ENCODE measurements around the gene SLC25A43. TPM values are rescaled to one million over a fixed set of nuclear protein-coding genes. Genes with fewer than 3 reads are reported as not detected.
"Not testable (repeated sequence)": the region's sequence is repeated elsewhere in the genome, so short reads cannot be mapped to it uniquely, and the experiment has no call there.

SLC25A43 gene
- 10 to 100 TPM; 28.1 to 44.5 (median 35.9) TPM for total RNA-seq

GRCh38 chrX:119398974-119399771, at the start of gene SLC25A43:
SLC25A43 (plus strand) TSS chrX:119399336; CDS start chrX:119399404, 68 bp downstream.
- 0 to 35% methylated on average over 13 to 68 of the region's 77 CpGs for WGBS, 2 donors
- DNase-seq (ENCODE audit: low spot score in 2 of 2) = peak; percentile 15 to 88
- peak within 1 kb of the TSS; percentile 53 for H3K4me3 ChIP-seq (ENCODE audit: low read depth, poor library complexity, severe bottlenecking)
- TF ChIP-seq CTCF (IDR thresholded peaks at IDR 0.05) (no peak), POLR2A (IDR thresholded peaks at IDR 0.05) (no peak)
- intact Hi-C loops (cut with DNase I; ENCODE audit: low total_unique reads) = no loop called here

- intact Hi-C loops (cut with DNase I; ENCODE audit: low total_unique reads) = no loop called here
- TF ChIP-seq CTCF (IDR thresholded peaks at IDR 0.05) = no peak
- no peak for TF ChIP-seq POLR2A (IDR thresholded peaks at IDR 0.05)
- no peak overlapping the region for H3K4me3 ChIP-seq (ENCODE audit: low read depth, poor library complexity, severe bottlenecking)
- WGBS, 2 donors = 76 to 77% methylated on average over 2 to 4 of the region's 4 CpGs
- no peak for DNase-seq (ENCODE audit: low spot score in 2 of 2)
These were observed 39.3 kb upstream of the SLC25A43 start for GRCh38 chrX:119359618-119360382.

DNA sequence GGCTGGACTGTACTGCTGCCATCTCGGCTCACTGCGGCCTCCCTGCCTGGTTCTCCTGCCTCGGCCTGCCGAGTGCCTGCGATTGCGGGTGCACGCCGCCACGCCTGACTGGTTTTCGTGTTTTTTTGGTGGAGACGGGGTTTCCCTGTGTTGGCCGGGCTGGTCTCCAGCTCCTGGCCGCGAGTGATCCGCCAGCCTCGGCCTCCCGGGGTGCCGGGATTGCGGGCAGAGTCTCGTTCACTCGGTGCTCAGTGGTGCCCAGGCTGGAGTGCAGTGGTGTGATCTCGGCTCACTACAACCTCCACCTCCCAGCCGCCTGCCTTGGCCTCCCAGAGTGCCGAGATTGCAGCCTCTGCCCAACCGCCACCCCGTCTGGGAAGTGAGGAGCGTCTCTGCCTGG, 37.7 kb upstream of the SLC25A43 start:
- WGBS, 2 donors = 95% methylated on average over 10 of the region's 27 CpGs; no CpG with 5 or more reads in 1 of the 2 donors
- H3K4me3 ChIP-seq (ENCODE audit: low read depth, poor library complexity, severe bottlenecking); intact Hi-C loops (cut with DNase I; ENCODE audit: low total_unique reads); DNase-seq (ENCODE audit: low spot score in 2 of 2): not testable (repeated sequence)

DNA sequence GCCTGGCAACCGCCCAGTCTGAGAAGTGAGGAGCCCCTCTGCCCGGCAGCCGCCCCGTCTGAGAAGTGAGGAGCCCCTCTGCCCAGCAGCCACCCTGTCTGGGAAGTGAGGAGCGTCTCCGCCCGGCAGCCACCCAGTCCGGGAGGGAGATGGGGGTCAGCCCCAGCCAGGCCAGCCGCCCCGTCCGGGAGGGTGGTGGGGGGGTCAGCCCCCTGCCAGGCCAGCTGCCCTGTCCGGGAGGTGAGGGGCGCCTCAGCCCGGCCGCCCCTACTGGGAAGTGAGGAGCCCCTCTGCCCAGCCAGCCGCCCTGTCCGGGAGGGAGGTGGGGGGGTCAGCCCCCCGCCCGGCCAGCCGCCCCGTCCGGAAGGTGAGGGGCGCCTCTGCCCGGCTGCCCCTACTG, 37.1 kb upstream of the SLC25A43 start:
- intact Hi-C loops (cut with DNase I; ENCODE audit: low total_unique reads); H3K4me3 ChIP-seq (ENCODE audit: low read depth, poor library complexity, severe bottlenecking); DNase-seq (ENCODE audit: low spot score in 2 of 2): not testable (repeated sequence)
- 98% methylated on average over 13 of the region's 24 CpGs; no CpG with 5 or more reads in 1 of the 2 donors for WGBS, 2 donors

GRCh38 chrX:119363391-119363790, 35.7 kb upstream of the SLC25A43 start:
- no peak for DNase-seq (ENCODE audit: low spot score in 2 of 2)
- no peak overlapping the region for H3K4me3 ChIP-seq (ENCODE audit: low read depth, poor library complexity, severe bottlenecking)
- 82 to 93% methylated on average over 5 to 6 of the region's 6 CpGs for WGBS, 2 donors
- intact Hi-C loops (cut with DNase I; ENCODE audit: low total_unique reads) = no loop called here
- TF ChIP-seq CTCF (IDR thresholded peaks at IDR 0.05) (no peak), POLR2A (IDR thresholded peaks at IDR 0.05) (no peak)

GRCh38 chrX:119371861-119372260, 27.3 kb upstream of the SLC25A43 start:
- DNase-seq (ENCODE audit: low spot score in 2 of 2); intact Hi-C loops (cut with DNase I; ENCODE audit: low total_unique reads); H3K4me3 ChIP-seq (ENCODE audit: low read depth, poor library complexity, severe bottlenecking): not testable (repeated sequence)
- 72 to 74% methylated on average over 2 of the region's 2 CpGs for WGBS, 2 donors

DNA sequence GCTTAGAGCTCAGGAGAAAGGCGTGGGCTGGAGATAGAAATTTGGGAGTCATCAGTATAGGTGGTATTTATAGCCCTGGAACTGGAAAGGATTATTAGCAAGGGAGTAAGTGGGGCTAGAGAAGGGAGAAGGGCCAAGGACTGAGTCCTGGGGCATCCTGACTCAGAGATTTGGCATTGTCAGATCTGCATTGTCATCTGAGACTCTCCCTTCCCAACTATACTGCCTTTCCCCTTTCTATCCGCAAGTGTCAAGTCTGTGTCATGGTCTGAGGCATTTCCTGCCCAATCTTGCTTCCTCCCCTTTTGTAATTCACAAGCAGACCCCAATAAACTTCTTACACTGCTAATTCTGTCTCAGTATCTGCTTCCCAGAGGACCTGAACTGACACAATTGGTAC, 24.4 kb upstream of the SLC25A43 start:
- no peak overlapping the region for H3K4me3 ChIP-seq (ENCODE audit: low read depth, poor library complexity, severe bottlenecking)
- TF ChIP-seq POLR2A (IDR thresholded peaks at IDR 0.05) (no peak), CTCF (IDR thresholded peaks at IDR 0.05) (no peak)
- WGBS, 2 donors = 37 to 50% methylated on average over 2 of the region's 2 CpGs
- intact Hi-C loops (cut with DNase I; ENCODE audit: low total_unique reads) = no loop called here
- no peak for DNase-seq (ENCODE audit: low spot score in 2 of 2)

Measured in lower leg skin (tissue), 4 donors.